ENCODE measurements around the gene MRPS25.

DNA sequence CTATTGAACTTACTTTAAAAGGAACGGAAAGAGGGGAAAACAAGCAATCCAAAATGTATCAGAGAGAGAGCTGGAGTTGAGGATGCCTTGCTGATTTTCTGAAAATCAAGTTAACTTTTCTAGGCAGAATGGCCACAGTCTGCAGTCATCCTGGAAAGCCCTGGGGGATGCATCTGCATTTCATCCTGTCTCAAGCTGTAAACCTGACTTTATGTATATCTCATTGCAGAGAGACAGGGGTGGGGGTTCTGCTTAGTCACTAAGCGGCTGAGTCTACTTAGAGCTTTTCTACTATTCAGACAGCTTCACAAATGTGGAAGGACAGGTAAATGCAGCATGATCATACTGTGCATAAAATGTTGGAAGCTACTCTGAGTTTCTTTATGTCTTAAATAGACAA is 41.4 kb downstream of the MRPS25 start:
- no peak for TF ChIP-seq SP1 (IDR thresholded peaks at IDR 0.05)
- TF ChIP-seq ELF4 (IDR thresholded peaks at IDR 0.05) = no peak
- TF ChIP-seq PKNOX1 (IDR thresholded peaks at IDR 0.05) = no peak
- no peak for TF ChIP-seq FOXA1 (IDR thresholded peaks at IDR 0.05)
- no peak for TF ChIP-seq NFRKB (IDR thresholded peaks at IDR 0.05)
- TF ChIP-seq ZNF384 (IDR thresholded peaks at IDR 0.05) = no peak
- TF ChIP-seq BHLHE40 (IDR thresholded peaks at IDR 0.05; ENCODE audit: borderline replicate concordance) = no peak
- no peak for TF ChIP-seq ARNT (IDR thresholded peaks at IDR 0.05)
- no peak for TF ChIP-seq TARDBP (IDR thresholded peaks at IDR 0.05)
- no peak for TF ChIP-seq HDGF (IDR thresholded peaks at IDR 0.05; ENCODE audit: borderline replicate concordance)
- no peak for TF ChIP-seq L3MBTL2 (conservative IDR thresholded peaks at IDR 0.05)
- TF ChIP-seq LEF1 (IDR thresholded peaks at IDR 0.05; ENCODE audit: borderline replicate concordance) = no peak
